Upper lobe of left lung (tissue), 6 donors: ENCODE results near the gene COQ10A. TPM values are rescaled to one million over a fixed set of nuclear protein-coding genes. Genes with fewer than 3 reads are reported as not detected.

Experiments
- ATAC-seq, 2 donors: fragments of 200-7000 bp; cut with Tn5 transposase; one replicate each; pipeline ENCODE4 v1.9.1; 2022; ENCODE audit warnings: mild to moderate bottlenecking in 2 of 2, moderate library complexity in 2 of 2; ENCODE audit not compliant: low FRiP score in 2 of 2
- DNase-seq, 2 donors: peaks; one replicate each; pipeline ENCODE4 v3.0.0-alpha.2; 2019 to 2020
- H3K27ac ChIP-seq, 4 donors: fragments of 200-600 bp; sonication (generic); one replicate each; pipeline ENCODE4 v1.5.1; 2016 to 2019
- H3K27me3 ChIP-seq, 4 donors: fragments of 200-600 bp; sonication (generic); one replicate each; pipeline ENCODE4 v1.5.1; 2017 to 2019
- H3K36me3 ChIP-seq, 4 donors: fragments of 200-600 bp; sonication (generic); one replicate each; pipeline ENCODE4 v1.5.1; 2016 to 2019
- H3K4me1 ChIP-seq, 4 donors: fragments of 200-600 bp; sonication (generic); one replicate each; pipeline ENCODE4 v1.5.1; 2018 to 2019
- H3K4me3 ChIP-seq, 4 donors: fragments of 200-600 bp; sonication (generic); one replicate each; pipeline ENCODE4 v1.5.1; 2017 to 2019; ENCODE audit warnings: mild to moderate bottlenecking in 2 of 4, moderate library complexity in 1 of 4
- H3K9me3 ChIP-seq, 4 donors: fragments of 200-600 bp; sonication (generic); one replicate each; pipeline ENCODE4 v1.5.1; 2018 to 2019
- CTCF ChIP-seq, 6 experiments: fragments of 450-650 bp in 4 of 6; fragments of 200-600 bp in 2 of 6; sonication (generic) in 2 of 6; IDR thresholded peaks; one replicate each; pipeline ENCODE4 v1.5.1; 2016 to 2019; ENCODE audit warnings: antibody characterized with exemption in 6 of 6
- EP300 ChIP-seq, 4 donors: sonication (generic); formaldehyde crosslinking; IDR thresholded peaks; one replicate each; pipeline ENCODE4 v1.5.1; 2017; ENCODE audit warnings: antibody characterized with exemption in 4 of 4, control low read depth in 2 of 4
- POLR2A ChIP-seq, 4 donors: fragments of 450-650 bp; IDR thresholded peaks; one replicate each; pipeline ENCODE4 v1.5.1; 2016 to 2017; ENCODE audit warnings: antibody characterized with exemption in 4 of 4, mild to moderate bottlenecking in 2 of 4
- POLR2AphosphoS5 ChIP-seq, 2 donors: sonication (generic); formaldehyde crosslinking; IDR thresholded peaks; one replicate each; pipeline ENCODE4 v1.5.1; 2017; ENCODE audit warnings: antibody characterized with exemption in 2 of 2
- WGBS, 2 donors: methylation state at CpG; one replicate each; pipeline ENCODE4 v1.1.5; 2017 to 2018; 5-methylcytosine and 5-hydroxymethylcytosine counted together
- total RNA-seq, 6 donors: library from RNA; depleted of rRNA in 4 of 6; stranded (reverse); fragments of >200 nt in 4 of 6; gene quantifications; one replicate each; pipeline versions ENCODE4 v1.1.0 to v1.2.1, GENCODE V29; 2016 to 2021
- donor health status: DM: no; HTN: no; CAD: no; lungs with moderate emphysema.
- donor health status: DM: no; HTN: yes; CAD: no; lungs with severe emphysema.

Gene COQ10A
- total RNA-seq, 6 donors from 2014 or later: 12.8 to 26.3 (median 17.5) TPM

GRCh38 chr12:56256326-56256960 is 10.3 kb upstream of the COQ10A start:
- Histone ChIP-seq H3K27ac (peak overlapping the region in 1 of 4 donors; percentile 21), H3K27me3 (no peaks in the 10 kb centered on the region), H3K4me3 (peak overlapping the region in 1 of 4 donors; percentile 93), H3K36me3 (peaks cover 26 to 45% (median 44%) of the 10 kb centered on the region in 4 donors), H3K4me1 (peaks cover 21 to 32% (median 32%) of the 10 kb centered on the region in 4 donors), H3K9me3 (no peaks in the 10 kb centered on the region)
- TF ChIP-seq CTCF (IDR thresholded peaks at IDR 0.05) (no peak), POLR2A (IDR thresholded peaks at IDR 0.05) (no peak), POLR2AphosphoS5 (IDR thresholded peaks at IDR 0.05) (no peak), EP300 (IDR thresholded peaks at IDR 0.05) (no peak)
- no peak for DNase-seq
- 27 to 56% methylated on average over 2 to 4 of the region's 4 CpGs for WGBS, 2 donors
- ATAC-seq: no peak

GRCh38 chr12:56257071-56257470 is 9.7 kb upstream of the COQ10A start:
- Histone ChIP-seq H3K27me3 (no peaks in the 10 kb centered on the region), H3K9me3 (no peaks in the 10 kb centered on the region), H3K4me1 (peaks cover 21 to 32% (median 32%) of the 10 kb centered on the region in 4 donors), H3K27ac (peak overlapping the region in 2 of 4 donors; percentile 87 to 92), H3K4me3 (peak overlapping the region in 3 of 4 donors; percentile 83 to 93 (median 88)), H3K36me3 (peaks cover 20 to 39% (median 37%) of the 10 kb centered on the region in 4 donors)
- TF ChIP-seq POLR2AphosphoS5 (IDR thresholded peaks at IDR 0.05) (no peak), POLR2A (IDR thresholded peaks at IDR 0.05) (no peak), EP300 (IDR thresholded peaks at IDR 0.05) (no peak), CTCF (IDR thresholded peaks at IDR 0.05) (no peak)
- 68 to 73% methylated on average over 5 to 8 of the region's 8 CpGs for WGBS, 2 donors
- no peak for DNase-seq
- no peak for ATAC-seq

GRCh38 chr12:56257491-56258067 is 9.2 kb upstream of the COQ10A start:
- no peaks in the 10 kb centered on the region for H3K27me3 ChIP-seq
- peaks cover 15 to 34% (median 32%) of the 10 kb centered on the region in 4 donors for H3K36me3 ChIP-seq
- no peaks in the 10 kb centered on the region for H3K9me3 ChIP-seq
- ATAC-seq (peak; percentile 16 to 38), DNase-seq (peak in 1 of 2 donors; percentile 28)
- WGBS, 2 donors: 1 to 2% methylated on average over 10 to 23 of the region's 27 CpGs
- peaks cover 21 to 32% (median 32%) of the 10 kb centered on the region in 4 donors for H3K4me1 ChIP-seq
- TF ChIP-seq POLR2AphosphoS5 (IDR thresholded peaks at IDR 0.05): no peak
- peak overlapping the region; percentile 43 to 93 (median 86) for H3K4me3 ChIP-seq
- peak overlapping the region; percentile 80 to 92 (median 86) for H3K27ac ChIP-seq

- no peaks in the 10 kb centered on the region for H3K9me3 ChIP-seq
- TF ChIP-seq POLR2AphosphoS5 (IDR thresholded peaks at IDR 0.05): peak in 1 of 2 donors; percentile 15
- TF ChIP-seq POLR2A (IDR thresholded peaks at IDR 0.05): peak in 1 of 4 donors; percentile 63
- no peak for TF ChIP-seq EP300 (IDR thresholded peaks at IDR 0.05)
- TF ChIP-seq CTCF (IDR thresholded peaks at IDR 0.05): peak; percentile 88 to 98 (median 96)
- peaks cover 8 to 27% (median 26%) of the 10 kb centered on the region in 4 donors for H3K36me3 ChIP-seq
- DNase-seq (peak; percentile 79 to 97), ATAC-seq (peak; percentile 90 to 98)
- peaks cover 21 to 32% (median 32%) of the 10 kb centered on the region in 4 donors for H3K4me1 ChIP-seq
- peak within 1 kb of the TSS; percentile 80 to 92 (median 86) for H3K27ac ChIP-seq
- peak within 1 kb of the TSS; percentile 43 to 93 (median 86) for H3K4me3 ChIP-seq
- H3K27me3 ChIP-seq: no peaks in the 10 kb centered on the region
- 0% methylated on average over 6 to 18 of the region's 78 CpGs for WGBS, 2 donors
Observed at GRCh38 chr12:56258068-56258819, 8.5 kb upstream of the COQ10A start, which contains the start of gene ANKRD52. TSS of gene ANKRD52 (minus strand) at chr12:56258384. CDS start at chr12:56258269, 115 bp downstream.

- peak overlapping the region; percentile 80 to 92 (median 86) for H3K27ac ChIP-seq
- H3K4me1 ChIP-seq: peaks cover 21 to 32% (median 32%) of the 10 kb centered on the region in 4 donors
- no peaks in the 10 kb centered on the region for H3K9me3 ChIP-seq
- no peaks in the 10 kb centered on the region for H3K27me3 ChIP-seq
- WGBS, 2 donors: 10 to 12% methylated on average over 9 of the region's 9 CpGs
- H3K36me3 ChIP-seq: peaks cover 3 to 22% (median 20%) of the 10 kb centered on the region in 4 donors
- no peak for DNase-seq
- peak overlapping the region; percentile 36 to 93 (median 86) for H3K4me3 ChIP-seq
- TF ChIP-seq EP300 (IDR thresholded peaks at IDR 0.05) (no peak), CTCF (IDR thresholded peaks at IDR 0.05) (no peak), POLR2A (IDR thresholded peaks at IDR 0.05) (no peak), POLR2AphosphoS5 (IDR thresholded peaks at IDR 0.05) (no peak)
- no peak for ATAC-seq
Observed at GRCh38 chr12:56258820-56259183, 7.9 kb upstream of the COQ10A start.
